GM10847 (cell line): Measurements from ENCODE around the gene ALDH3A1.

Source experiments
- POLR2A ChIP-seq: IDR thresholded peaks from 2 replicates; pipeline ENCODE4 v1.6.1; 2011; ENCODE audit not compliant: insufficient read length; ENCODE audit errors: extremely low read depth

The ALDH3A1 gene

DNA sequence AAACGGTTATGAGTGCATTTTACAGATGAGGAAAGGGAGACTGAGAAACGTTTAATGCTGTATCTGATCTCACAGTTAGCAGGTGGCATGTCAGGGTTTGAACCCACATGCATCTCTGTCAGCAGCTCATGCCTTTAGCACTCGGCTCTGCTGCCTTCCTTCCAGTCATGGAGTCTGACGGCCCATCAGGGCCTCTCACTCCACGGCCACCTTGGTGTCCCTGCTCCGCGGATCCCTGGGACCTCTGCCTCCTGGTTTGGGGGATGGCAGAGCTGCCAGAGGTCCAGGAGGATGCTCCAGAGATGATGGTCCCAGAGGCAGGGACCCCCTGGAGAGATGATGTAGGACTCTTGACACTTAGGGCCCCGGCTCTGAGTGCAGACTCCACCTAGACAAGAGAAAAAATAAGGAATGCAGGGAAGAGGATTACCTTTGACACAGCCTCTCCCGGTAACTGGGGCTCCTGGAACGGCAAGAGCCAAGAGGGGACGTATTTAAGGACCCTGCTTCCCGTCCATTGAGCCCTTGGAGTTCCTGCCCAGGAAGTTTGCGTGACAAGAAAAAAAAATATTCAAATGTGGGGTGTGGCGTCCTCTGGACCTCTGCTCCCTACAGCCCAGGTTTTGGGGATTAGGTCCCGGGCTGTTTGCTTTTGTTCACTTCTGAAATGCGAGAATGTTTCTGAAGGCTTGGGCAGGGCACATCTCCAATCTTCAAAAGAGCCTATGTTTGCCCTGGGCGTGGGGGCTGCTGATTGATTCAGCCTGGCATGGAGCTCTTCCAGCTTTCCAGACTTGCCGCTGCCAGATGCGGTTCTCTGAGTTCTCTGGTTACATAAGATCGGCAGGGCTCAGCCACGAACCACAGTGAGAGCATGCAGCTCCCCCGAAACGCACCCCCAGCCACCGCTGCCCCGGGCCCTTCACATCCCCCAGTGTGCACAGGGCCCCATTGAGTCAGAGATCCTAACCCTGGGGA is at the start of gene ALDH3A1:
Gene ALDH3A1 (minus strand): TSS at position 470 of the 978 bp plus-strand sequence. CDS start 3,169 bp downstream, outside the sequence.
- no peak for TF ChIP-seq POLR2A

DNA sequence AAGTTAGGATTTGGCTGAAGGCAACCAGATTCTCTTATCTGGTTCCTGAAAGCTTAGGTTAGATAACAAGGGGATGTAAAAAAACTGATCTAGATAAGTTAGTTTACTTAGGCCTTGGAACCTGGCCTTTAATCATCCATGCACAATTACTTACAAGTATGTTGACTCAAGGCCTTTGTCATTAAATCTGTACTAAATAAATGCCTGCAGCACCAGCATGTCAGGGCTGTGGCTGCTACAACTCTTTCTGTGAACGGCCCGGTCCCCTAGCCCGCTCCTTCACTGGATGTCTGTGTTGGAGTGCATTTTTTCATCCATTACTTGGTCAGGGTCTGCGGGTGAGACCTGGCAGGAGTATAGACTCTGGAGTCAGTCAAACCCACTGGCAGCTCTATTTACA is 48.4 kb upstream of the ALDH3A1 start:
- no peak for TF ChIP-seq POLR2A

DNA sequence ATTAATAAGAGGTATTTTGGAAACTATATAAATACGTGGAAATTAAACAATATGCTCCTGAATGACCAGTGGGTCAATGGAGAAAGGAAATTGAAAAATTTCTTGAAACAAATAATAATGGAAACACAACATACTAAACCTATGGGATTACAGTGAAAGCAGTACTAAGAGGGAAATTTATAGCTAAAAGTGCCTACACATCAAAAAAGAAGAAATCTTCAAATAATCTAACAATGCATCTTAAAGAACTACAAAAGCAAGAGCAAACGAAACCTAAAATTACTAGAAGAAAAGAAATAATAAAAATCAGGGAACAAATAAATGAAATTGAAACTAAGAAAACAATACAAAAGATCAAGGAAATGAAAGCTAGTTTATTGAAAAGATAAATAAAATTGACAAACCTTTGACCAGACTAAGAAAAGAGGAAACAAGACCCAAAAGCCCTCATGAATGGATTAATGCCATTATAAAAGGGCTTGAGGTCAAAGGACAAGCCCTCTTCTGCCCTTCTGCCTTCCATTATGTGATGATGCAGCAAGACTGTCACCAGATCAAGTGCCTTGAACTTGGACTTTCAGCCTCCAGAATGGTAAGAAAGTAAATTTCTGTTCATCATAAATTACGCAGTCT is 43.9 kb upstream of the ALDH3A1 start:
- no peak for TF ChIP-seq POLR2A

DNA sequence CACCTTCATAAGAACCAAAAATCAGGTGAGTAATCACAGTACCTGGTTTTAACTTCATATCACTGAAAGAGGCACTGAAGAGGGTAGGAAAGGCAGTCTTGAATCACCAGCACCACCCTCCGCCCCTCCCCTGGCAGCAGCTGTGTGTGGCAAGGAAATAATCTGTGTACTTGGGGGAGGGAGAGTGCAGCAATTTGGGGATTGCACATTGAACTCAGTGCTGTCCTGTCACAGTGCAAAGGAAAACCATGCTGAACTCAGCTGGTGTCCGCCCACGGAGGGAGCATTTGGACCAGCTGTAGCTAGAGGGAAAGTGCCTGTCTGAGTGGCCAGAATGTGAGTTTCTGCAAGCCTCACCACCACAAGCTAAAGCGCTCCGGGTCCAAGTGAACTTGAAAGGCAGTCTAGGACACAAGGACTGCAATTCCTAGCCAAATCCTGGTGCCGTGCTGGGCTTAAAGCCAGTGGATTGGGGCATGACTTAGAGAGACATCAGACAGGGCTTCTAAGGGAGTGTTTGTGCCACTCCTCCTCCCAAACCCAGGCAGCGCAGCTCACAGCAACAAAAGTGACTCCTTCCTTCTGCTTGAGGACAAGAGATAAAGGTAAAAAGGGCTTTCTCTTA is 39.7 kb upstream of the ALDH3A1 start:
- no peak for TF ChIP-seq POLR2A

DNA sequence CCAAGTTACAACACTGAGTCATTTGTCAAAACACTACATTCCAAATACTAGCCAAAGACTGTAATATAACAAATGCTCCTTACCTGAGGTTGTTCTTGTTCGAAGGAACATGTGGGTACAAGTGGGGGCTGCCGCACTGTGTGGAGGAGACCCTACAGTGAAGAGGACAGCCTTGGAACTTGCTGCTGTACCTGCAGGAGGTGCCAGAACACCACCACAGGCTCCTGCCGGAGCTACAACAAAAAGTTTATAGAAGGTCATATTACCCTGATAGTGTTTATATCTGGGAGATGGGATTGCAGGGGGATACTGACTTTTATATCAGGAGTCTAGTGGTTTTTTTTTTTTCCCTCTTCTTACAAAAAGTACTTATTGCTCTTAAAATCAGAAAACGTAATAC is 37.8 kb upstream of the ALDH3A1 start:
- TF ChIP-seq POLR2A: no peak

DNA sequence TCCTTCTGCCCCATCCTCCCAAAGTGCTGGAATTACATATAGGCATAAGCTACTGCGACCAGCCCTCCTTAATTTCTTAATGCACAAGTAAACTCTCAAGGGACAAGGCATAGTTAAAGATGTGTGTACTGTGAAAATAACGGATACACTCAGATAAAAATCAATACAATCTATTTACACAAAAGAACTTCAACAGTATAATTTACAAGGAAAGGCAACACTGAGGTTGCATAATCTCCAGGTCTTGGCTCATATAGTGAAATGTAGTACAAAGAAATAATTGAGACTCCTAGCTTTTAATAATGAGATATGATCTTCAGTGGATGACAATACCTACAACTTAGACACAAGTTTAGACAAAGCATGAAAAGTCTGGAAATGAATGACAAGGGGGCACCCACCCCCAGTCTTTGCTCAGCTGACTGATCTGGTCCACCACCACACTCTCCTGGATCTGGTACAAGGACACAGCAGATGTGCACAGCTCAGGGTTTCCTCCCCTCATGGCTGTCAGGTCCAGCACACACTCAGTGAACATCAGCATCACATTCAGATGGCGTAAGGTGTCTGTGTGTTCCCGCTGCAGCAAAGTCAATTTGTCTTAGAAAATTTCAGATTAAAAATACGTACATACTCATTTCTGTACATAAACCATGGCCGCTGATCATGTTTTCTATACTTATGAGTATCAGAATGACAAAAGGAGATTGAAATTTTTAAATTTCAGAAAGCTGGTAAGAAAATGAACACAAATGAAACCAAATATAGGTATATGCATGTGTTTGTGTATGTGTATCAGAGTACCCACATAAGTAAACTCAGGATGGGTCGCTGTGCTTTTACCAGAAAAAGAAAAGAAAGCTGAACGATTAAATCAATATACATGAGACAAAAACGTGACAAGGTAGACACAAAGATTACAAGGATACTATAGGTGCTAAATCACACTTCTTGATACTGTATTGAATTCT is 33.7 kb upstream of the ALDH3A1 start:
- no peak for TF ChIP-seq POLR2A

DNA sequence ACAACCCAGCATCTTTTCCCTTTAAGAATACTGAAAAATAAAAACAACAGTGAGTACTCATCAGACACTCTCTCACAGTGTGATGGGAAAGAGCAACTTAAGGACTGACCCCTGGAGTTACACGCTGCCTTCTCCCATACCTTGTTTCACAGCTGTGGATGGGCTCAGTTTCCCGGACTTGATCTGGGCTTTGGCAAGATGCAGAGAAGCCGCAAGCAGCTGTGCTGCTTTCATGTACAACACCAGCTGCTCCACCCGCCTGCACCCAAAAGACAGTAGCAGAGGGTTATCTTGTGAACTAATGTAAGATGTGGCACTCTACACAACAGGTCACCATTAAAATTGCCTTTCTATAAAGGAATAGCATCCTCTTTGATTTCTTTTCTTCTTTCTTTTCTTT is 32.7 kb upstream of the ALDH3A1 start:
- no peak for TF ChIP-seq POLR2A

DNA sequence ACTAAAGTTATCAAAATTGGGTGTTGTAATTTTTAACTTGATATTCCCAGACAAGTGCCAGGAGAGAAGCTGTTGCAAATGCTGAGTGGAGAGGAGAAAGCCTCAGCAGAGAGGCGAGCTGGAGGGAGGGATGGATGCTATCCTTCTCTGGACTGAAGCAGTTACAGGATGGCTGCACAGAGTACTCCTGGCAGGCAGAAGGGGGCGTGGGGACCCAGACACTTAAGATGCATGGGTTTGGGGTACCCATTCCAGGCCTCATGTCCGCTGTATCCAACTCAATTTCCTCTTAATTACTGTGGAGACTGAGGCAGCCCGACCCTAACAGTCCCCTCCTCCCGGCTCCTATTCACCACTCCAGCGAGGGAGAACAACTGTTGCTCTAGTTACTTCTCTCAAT is 25.4 kb upstream of the ALDH3A1 start:
- TF ChIP-seq POLR2A: no peak

DNA sequence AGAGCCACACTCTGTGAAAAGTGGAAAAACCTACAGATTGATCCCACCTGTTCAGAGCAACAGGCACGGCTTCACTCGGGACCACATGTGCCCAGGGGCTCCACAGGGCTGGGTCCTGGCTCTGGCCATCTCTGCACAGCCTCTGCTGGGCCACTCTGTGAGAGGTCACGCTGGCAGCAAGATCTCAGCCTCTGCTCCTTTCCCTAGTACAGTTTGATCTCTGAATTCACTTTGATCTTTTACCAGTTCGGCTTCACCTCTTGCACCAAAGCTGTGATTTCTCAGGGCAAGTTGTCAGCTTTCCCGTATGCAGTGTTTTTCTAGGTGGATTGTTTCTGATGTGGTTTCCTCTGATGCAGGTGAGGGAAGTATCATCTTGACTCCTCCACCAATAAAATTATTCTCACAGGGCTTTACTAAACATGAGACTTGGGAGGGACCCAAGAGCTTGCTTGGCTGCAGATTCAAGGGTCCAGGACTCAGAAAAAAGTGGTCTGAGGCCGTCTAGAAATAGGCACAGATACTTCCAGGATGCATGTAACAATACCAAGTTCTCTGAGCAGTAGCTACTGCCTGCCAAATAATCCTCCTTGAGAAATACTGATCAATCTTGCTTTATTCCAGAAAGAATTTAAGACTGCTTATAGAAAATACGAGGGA is 24.0 kb upstream of the ALDH3A1 start:
- TF ChIP-seq POLR2A: no peak

DNA sequence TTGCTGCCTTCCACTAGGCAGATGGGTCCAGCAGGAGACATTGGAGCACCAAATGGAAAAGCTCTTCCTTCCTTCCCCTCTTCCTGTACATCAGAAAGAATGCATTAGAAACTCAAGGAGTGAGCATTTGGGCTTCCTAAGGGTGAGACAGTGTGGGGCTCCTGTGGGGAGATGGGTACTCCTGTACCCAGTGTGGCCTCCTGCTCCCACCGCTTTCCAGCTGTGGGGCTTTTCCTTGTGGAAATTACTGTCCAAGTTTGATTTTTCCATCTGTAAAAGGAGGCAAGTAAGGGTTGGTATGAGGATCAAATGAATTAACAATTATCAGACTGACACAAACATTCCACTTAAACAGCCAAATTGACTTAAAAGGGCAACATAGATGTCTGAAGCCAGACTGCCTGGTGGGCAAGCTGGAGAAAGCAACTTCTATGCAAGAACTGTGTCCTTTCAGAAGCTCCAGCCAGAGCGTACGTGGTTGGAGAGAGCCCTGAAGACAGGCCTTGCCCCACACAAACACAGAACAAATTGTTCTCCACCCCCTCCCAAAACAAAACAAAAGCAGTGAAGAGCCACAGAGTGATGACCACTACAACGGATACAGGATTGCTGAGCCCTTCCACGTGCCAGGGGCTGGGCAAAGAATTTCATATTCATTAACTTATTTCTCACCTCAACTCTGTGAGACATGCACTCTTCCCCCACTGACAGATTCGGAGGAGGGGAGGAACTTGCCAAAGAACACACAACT is 23.1 kb upstream of the ALDH3A1 start:
- no peak for TF ChIP-seq POLR2A

DNA sequence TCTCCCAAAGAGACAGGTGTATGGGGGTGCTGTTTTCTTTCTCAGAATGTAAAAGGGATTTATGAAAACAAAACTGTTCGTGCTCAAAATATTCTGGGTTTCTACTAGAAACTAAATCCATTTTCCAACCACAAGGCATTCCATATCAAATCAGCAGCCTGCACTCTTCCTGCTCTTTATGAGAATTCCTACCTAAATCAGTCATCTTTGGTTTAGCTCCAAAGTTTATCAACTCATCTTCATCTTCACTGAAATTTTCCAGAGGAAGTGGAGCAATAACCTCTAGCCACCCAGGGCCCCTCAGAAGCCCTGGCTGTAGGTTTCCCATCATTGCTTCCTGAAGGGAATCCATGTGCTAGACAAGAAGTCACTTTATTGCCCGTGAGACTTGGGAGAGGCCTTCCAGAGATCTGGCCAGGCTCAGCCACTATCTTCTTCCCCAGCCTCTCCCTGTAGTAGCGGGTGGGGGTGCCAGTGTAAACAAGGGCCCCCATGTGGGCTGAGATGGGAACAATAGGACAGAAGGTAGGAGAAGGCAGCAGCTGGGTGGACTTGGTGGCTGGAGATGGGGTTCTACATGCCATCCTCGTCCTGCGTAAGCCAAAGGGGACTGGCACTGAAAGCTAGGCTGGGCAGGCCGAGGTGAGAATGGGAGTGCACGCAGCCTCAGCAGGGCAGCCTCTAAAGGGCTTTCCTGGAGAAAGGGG is 22.0 kb upstream of the ALDH3A1 start:
- no peak for TF ChIP-seq POLR2A

DNA sequence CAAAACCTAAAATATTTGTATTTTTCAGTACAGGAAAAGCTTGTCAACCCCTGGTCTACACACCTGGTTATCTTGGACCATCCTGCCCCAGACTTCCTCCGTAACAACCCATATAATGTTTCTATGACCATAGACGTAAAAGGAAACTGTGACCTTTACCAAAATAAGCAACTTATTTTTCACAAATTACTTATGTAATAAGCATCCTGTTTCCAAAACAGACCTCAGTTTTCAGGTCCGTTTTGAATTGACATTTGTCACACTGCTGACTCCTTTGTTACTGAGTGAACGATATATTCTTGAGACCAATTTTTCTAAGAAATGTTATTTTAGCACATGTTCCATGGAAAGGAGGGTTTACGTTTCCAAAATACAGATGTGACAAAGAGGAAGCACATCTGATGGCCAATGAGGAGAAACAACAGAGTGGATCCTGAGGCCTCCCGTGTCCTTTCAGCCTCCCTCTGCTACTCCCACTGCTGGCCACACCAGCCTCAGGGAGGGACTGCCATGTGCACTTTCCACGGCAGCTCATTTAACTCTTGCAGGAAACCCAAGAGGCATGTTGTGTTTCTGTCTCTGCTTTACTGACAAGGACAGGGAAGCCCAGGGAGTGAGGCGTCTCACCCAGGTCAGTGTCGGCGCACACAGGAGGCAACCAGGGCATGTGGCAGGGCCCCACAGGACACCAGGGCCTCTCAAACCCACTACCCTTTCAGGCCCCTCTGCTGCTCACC is 20.1 kb upstream of the ALDH3A1 start:
- TF ChIP-seq POLR2A: no peak

DNA sequence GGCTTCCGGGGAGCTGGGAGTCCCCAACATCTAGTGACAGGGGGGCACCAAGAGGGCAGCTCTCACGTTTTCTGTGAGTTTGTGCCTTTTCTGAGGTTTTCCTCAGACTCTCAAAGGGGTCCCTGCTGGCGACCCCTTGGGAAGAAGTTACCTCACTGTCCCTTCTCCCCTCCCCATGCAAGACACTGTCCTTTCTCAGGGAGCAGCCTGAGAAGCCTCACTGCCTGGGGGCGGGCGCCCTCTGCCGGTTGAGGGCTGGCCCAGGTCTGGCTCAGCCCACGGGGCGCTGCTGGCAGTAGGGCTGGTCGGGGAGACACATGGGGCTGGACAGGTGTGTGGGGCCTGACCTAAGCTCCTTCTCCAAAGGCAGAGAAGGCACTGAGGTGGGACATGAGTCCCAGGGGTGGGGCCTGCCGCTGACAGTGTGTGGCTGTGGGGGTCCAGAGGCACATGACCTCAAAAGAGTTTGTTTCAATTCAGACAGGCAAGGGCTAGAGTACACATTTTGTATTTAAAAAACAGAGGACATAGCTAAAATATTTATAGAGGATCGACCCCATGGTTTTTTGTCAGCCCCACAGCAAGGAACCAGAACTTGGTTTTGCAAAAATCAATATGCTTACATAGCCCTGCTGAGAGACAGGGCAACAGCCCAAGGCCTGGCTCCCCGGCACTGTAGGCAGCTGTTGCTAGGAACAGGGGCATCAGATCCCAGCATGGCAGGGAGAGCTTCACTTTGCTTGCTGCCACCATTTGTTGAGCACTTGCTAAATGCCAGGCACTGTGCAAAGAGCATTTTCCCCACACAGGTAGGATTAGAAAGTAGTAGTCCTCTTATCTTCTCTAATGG is 18.5 kb upstream of the ALDH3A1 start:
- TF ChIP-seq POLR2A: no peak
